ENCODE data around the gene S100A14. TPM values are rescaled to one million over a fixed set of nuclear protein-coding genes. Genes with fewer than 3 reads are reported as not detected.

The S100A14 gene
- total and polyA plus RNA-seq, 9 of the 15 experiments (the other 6 are each of a cell fraction or from before 2014, with no cell fraction given), result 0.10 to 0.64 (median 0.24) TPM; not detected in 3

DNA sequence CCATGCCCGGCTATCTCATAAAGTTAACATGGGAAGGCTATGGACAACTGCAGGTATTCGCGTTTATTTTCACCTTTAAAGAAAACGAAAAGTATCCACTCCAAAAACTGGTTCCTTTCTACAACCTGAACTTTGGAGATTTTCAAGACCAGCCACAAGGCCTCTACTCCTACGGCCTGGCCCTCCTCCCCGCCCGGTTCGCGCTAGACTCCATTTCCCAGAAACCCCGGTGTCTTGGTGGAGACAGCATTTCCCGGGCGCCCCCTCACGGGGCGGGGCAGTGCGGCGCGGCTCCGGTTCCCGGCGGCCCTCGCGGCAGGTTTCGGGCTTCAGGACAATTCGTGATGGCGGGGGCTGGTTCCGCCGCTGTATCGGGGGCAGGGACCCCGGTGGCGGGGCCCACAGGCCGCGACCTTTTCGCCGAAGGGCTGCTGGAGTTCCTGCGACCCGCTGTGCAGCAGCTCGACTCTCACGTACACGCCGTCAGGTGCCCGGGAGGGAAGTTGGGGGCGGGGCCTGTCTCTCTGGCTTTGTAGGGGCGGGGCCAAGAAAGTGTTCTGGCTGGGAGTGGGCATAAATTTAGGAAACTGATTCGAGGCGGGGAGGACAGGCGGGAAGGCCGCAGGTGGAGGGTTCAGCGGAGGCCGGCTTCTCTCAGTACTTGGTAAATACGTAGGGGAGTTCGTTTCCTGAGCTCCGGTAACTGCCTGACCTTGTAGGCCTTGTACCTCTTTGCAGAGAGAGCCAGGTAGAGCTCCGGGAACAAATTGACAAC is 42.5 kb upstream of the S100A14 start, which contains the start of gene SNAPIN (continued):
- TF ChIP-seq HNRNPK (IDR thresholded peaks at IDR 0.05; ENCODE audit: low read depth, low read length, poor library complexity, severe bottlenecking), result no peak
- TF ChIP-seq HIVEP1 (CRISPR knock-in tag; IDR thresholded peaks at IDR 0.05), result no peak
- TF ChIP-seq NR2C1 (IDR thresholded peaks at IDR 0.05), result no peak
- TF ChIP-seq NR2C1 (tag; IDR thresholded peaks at IDR 0.05), result peak; percentile 73
- TF ChIP-seq, protein P1, sequence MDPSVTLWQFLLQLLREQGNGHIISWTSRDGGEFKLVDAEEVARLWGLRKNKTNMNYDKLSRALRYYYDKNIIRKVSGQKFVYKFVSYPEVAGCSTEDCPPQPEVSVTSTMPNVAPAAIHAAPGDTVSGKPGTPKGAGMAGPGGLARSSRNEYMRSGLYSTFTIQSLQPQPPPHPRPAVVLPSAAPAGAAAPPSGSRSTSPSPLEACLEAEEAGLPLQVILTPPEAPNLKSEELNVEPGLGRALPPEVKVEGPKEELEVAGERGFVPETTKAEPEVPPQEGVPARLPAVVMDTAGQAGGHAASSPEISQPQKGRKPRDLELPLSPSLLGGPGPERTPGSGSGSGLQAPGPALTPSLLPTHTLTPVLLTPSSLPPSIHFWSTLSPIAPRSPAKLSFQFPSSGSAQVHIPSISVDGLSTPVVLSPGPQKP (CRISPR knock-in tag; IDR thresholded peaks at IDR 0.05), result no peak
- no peak for TF ChIP-seq ZNF133 (CRISPR knock-in tag; IDR thresholded peaks at IDR 0.05)
- no peak for TF ChIP-seq ZSCAN32 (CRISPR knock-in tag; IDR thresholded peaks at IDR 0.05)
- no peak for TF ChIP-seq PYGO2 (tag; IDR thresholded peaks at IDR 0.05)
- no peak for TF ChIP-seq U2AF1 (optimal IDR thresholded peaks at IDR 0.05; ENCODE audit: low read depth, low read length)
- TF ChIP-seq ZNF318 (IDR thresholded peaks at IDR 0.05; ENCODE audit: borderline replicate concordance in 1 of 2, low read depth in 1 of 2), result no peak
- no peak for TF ChIP-seq E2F3 (CRISPR knock-in tag; IDR thresholded peaks at IDR 0.05)
- no peak; a peak in 1 of 4 replicates for TF ChIP-seq TBL1XR1 (IDR thresholded peaks at IDR 0.05; ENCODE audit: low read length in 2 of 2)
- no peak for TF ChIP-seq ZNF282 (CRISPR knock-in tag; IDR thresholded peaks at IDR 0.05)
- TF ChIP-seq, protein P2, sequence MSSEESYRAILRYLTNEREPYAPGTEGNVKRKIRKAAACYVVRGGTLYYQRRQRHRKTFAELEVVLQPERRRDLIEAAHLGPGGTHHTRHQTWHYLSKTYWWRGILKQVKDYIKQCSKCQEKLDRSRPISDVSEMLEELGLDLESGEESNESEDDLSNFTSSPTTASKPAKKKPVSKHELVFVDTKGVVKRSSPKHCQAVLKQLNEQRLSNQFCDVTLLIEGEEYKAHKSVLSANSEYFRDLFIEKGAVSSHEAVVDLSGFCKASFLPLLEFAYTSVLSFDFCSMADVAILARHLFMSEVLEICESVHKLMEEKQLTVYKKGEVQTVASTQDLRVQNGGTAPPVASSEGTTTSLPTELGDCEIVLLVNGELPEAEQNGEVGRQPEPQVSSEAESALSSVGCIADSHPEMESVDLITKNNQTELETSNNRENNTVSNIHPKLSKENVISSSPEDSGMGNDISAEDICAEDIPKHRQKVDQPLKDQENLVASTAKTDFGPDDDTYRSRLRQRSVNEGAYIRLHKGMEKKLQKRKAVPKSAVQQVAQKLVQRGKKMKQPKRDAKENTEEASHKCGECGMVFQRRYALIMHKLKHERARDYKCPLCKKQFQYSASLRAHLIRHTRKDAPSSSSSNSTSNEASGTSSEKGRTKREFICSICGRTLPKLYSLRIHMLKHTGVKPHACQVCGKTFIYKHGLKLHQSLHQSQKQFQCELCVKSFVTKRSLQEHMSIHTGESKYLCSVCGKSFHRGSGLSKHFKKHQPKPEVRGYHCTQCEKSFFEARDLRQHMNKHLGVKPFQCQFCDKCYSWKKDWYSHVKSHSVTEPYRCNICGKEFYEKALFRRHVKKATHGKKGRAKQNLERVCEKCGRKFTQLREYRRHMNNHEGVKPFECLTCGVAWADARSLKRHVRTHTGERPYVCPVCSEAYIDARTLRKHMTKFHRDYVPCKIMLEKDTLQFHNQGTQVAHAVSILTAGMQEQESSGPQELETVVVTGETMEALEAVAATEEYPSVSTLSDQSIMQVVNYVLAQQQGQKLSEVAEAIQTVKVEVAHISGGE (CRISPR knock-in tag; IDR thresholded peaks at IDR 0.05), result peak in 1 of 3 experiments; percentile 78; a peak in 2 of 6 replicates
- no peak for TF ChIP-seq ELF2 (CRISPR knock-in tag; IDR thresholded peaks at IDR 0.05)

Data from K562 (cell line).